ENCODE data around the gene RASSF3. TPM values are rescaled to one million over a fixed set of nuclear protein-coding genes. Genes with fewer than 3 reads are reported as not detected.

RASSF3 gene
- total RNA-seq, 2 donors from 2014 or later, result 52.0 to 54.5 TPM

DNA sequence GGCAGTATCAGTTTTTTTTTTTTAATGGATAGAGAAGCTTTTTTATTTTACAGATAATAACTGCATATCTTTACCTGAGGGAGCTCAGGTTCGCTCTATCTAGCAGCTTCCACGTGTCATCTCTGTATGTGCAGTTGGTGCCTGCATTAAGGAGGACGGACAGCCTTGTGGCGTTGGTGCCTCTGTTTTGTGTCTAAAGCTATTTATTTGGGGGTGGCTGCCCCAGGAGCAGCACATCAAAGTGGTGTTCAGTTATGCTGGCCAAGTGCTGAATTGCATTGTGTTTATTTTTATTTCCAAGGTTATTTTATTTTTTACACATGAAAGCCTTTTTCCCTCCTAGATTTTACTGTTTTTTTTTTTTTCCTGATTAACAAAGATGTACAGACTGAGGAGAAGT lies 59.7 kb downstream of the RASSF3 start:
- peaks cover 55% of the 10 kb centered on the region for H3K4me1 ChIP-seq (ENCODE audit: control insufficient read depth, insufficient read depth, low read length)
- TF ChIP-seq, protein P1, sequence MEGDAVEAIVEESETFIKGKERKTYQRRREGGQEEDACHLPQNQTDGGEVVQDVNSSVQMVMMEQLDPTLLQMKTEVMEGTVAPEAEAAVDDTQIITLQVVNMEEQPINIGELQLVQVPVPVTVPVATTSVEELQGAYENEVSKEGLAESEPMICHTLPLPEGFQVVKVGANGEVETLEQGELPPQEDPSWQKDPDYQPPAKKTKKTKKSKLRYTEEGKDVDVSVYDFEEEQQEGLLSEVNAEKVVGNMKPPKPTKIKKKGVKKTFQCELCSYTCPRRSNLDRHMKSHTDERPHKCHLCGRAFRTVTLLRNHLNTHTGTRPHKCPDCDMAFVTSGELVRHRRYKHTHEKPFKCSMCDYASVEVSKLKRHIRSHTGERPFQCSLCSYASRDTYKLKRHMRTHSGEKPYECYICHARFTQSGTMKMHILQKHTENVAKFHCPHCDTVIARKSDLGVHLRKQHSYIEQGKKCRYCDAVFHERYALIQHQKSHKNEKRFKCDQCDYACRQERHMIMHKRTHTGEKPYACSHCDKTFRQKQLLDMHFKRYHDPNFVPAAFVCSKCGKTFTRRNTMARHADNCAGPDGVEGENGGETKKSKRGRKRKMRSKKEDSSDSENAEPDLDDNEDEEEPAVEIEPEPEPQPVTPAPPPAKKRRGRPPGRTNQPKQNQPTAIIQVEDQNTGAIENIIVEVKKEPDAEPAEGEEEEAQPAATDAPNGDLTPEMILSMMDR (conservative IDR thresholded peaks at IDR 0.05), result no peak
- H3K36me3 ChIP-seq (ENCODE audit: control insufficient read depth, insufficient read depth, low read length), result no peaks in the 10 kb centered on the region
- H3K27ac ChIP-seq (ENCODE audit: low read depth, low read length), result no peak overlapping the region
- WGBS, 2 experiments (ENCODE audit: insufficient coverage in 1 of 2, insufficient read length in 1 of 2), result 83 to 86% methylated on average over 2 to 4 of the region's 4 CpGs
- H3K4me1 Mint-ChIP-seq, result peaks cover 85% of the 10 kb centered on the region
- no peaks in the 10 kb centered on the region for H3K9me3 Mint-ChIP-seq
- no peak overlapping the region for H3K4me3 ChIP-seq (ENCODE audit: low read length)
- DNase-seq, result no peak
- no peaks in the 10 kb centered on the region for H3K27me3 ChIP-seq (ENCODE audit: control insufficient read depth, insufficient read depth, low read length, poor library complexity, severe bottlenecking)
- H3K9ac ChIP-seq (ENCODE audit: extremely low read depth, low read length, poor library complexity, severe bottlenecking), result no peak overlapping the region
- no peak overlapping the region for H3K4me3 Mint-ChIP-seq
- H3K27ac Mint-ChIP-seq, result peak overlapping the region; percentile 70
- no peaks in the 10 kb centered on the region for H3K9me3 ChIP-seq (ENCODE audit: control insufficient read depth, low read length)
- H3K27me3 Mint-ChIP-seq (ENCODE audit: insufficient read depth), result no peaks in the 10 kb centered on the region
- no peaks in the 10 kb centered on the region for H3K36me3 Mint-ChIP-seq (ENCODE audit: low read depth)

DNA sequence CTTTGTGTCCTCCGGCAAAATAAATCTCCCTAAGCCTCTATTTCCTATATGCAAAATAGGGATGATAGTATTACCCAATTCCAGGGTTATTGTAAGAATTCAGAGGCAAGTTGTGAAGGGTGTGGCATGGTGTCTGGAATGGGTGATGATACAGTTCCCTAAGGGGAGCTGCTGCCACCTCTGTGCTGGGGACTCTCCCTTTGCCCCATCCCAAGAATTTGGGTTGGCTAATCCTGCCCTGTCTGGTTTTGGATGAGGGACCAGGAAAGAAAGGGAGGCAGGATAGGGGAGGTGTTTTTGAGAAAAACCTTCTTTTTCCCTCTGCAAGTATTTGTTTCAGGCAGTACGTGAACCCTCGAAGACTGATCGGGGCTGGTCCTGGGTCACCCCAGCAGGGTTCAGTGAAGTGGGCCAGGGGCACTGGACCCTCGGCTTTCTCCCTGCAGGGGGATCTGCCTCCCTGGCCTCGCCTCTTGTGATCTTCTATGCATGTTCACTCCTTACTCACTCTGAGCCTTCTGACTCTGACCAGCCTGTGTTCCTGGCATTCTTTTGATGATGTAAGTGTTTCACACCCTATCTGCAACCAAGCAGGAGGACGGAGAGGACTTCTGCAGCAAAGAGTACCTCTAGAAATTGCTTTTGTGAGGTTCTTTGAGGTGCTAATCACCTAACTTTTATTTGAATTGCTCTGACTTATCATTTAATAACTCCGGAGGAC lies 60.8 kb downstream of the RASSF3 start:
- WGBS, 2 experiments (ENCODE audit: insufficient coverage in 1 of 2, insufficient read length in 1 of 2), result 63 to 67% methylated on average over 4 to 7 of the region's 8 CpGs
- Mint-ChIP-seq H3K9me3 (no peaks in the 10 kb centered on the region), H3K27ac (peak overlapping the region; percentile 82), H3K4me1 (peaks cover 82% of the 10 kb centered on the region), H3K27me3 (ENCODE audit: insufficient read depth) (no peaks in the 10 kb centered on the region), H3K36me3 (ENCODE audit: low read depth) (no peaks in the 10 kb centered on the region), H3K4me3 (no peak overlapping the region)
- H3K9me3 ChIP-seq (ENCODE audit: control insufficient read depth, low read length), result no peaks in the 10 kb centered on the region
- H3K4me1 ChIP-seq (ENCODE audit: control insufficient read depth, insufficient read depth, low read length), result peaks cover 49% of the 10 kb centered on the region
- no peaks in the 10 kb centered on the region for H3K27me3 ChIP-seq (ENCODE audit: control insufficient read depth, insufficient read depth, low read length, poor library complexity, severe bottlenecking)
- no peak overlapping the region for H3K4me3 ChIP-seq (ENCODE audit: low read length)
- H3K36me3 ChIP-seq (ENCODE audit: control insufficient read depth, insufficient read depth, low read length), result no peaks in the 10 kb centered on the region
- no peak overlapping the region for H3K27ac ChIP-seq (ENCODE audit: low read depth, low read length)
- DNase-seq, result peak; percentile 81
- TF ChIP-seq, protein P1 (conservative IDR thresholded peaks at IDR 0.05), result no peak
- no peak overlapping the region for H3K9ac ChIP-seq (ENCODE audit: extremely low read depth, low read length, poor library complexity, severe bottlenecking)

DNA sequence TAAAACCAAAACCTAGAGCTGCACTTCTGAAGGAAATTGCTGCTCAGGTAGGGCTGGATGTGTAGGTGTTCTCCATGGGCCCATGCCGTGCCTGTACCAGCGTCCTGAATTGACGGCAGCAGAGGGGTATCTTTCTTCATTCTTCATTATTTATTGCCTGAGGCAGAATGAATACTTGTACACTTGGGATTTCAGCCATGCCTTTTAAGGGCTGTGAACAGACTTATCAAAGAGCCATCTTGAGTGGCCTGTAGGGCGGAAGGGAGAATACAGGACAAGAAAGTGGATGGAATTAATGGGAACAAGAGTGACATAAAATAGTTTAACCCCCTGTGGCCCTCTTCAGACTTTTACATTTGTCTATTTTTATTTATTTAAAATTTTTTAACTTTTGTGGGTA lies 61.4 kb downstream of the RASSF3 start:
- Mint-ChIP-seq H3K4me3 (no peak overlapping the region), H3K9me3 (no peaks in the 10 kb centered on the region), H3K27ac (peak overlapping the region; percentile 82), H3K36me3 (ENCODE audit: low read depth) (no peaks in the 10 kb centered on the region), H3K4me1 (peaks cover 76% of the 10 kb centered on the region), H3K27me3 (ENCODE audit: insufficient read depth) (no peaks in the 10 kb centered on the region)
- TF ChIP-seq, protein P1 (conservative IDR thresholded peaks at IDR 0.05), result no peak
- Histone ChIP-seq H3K9me3 (ENCODE audit: control insufficient read depth, low read length) (no peaks in the 10 kb centered on the region), H3K27ac (ENCODE audit: low read depth, low read length) (no peak overlapping the region), H3K36me3 (ENCODE audit: control insufficient read depth, insufficient read depth, low read length) (no peaks in the 10 kb centered on the region), H3K9ac (ENCODE audit: extremely low read depth, low read length, poor library complexity, severe bottlenecking) (no peak overlapping the region), H3K27me3 (ENCODE audit: control insufficient read depth, insufficient read depth, low read length, poor library complexity, severe bottlenecking) (no peaks in the 10 kb centered on the region), H3K4me3 (ENCODE audit: low read length) (no peak overlapping the region), H3K4me1 (ENCODE audit: control insufficient read depth, insufficient read depth, low read length) (peaks cover 43% of the 10 kb centered on the region)
- WGBS, 2 experiments (ENCODE audit: insufficient coverage in 1 of 2, insufficient read length in 1 of 2), result 82% methylated on average over 4 of the region's 4 CpGs; no CpG with 5 or more reads in 1 of the 2 experiments
- no peak for DNase-seq

All from endodermal cell (in vitro differentiated cells).